NOMO-1 treated with DMSO at 0.1 percent for 48 hours (cell line): ENCODE data around the gene ATPAF2.

Experiments
- DNase-seq: peaks from one replicate; lab custom pipeline; 2025; ENCODE audit not compliant: unreplicated experiment; lab: John Stamatoyannopoulos, UW

ATPAF2 gene

GRCh38 chr17:17987901-17988300 is 51.1 kb downstream of the ATPAF2 start:
- DNase-seq: no peak

DNA sequence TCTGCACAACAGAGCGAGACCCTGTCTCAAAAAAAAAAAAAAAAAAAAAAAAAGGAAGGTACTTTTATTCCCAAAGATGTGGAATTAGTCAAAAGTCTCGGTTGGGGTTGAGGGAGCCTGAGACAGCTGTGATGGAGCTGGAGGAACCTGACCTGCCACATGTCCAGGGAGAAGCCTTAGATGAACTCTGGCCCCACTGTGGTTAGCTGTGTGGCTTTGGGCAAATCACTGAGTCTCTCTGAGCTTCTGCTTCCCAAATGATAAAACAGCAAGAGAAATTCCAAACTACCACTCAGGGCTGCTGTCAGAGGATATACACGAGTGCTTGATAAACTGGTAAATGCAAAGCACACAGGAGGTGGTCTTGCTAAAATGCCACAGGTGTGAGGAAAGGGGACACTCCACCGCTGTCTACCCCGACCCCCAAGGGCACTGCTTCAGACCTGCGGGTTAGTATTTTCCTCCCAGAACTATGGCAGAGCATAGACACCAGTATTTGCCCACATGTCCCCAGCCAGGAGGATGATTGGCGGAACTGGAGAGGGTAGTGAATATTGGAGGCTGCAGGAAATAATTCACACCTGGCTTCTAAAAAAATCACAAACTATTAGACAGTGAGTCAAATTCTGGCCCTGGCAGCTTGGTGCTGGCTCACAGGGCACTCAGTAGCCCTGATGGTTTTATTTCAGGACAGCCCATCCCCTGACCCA is 51.6 kb downstream of the ATPAF2 start:
- DNase-seq: no peak

DNA sequence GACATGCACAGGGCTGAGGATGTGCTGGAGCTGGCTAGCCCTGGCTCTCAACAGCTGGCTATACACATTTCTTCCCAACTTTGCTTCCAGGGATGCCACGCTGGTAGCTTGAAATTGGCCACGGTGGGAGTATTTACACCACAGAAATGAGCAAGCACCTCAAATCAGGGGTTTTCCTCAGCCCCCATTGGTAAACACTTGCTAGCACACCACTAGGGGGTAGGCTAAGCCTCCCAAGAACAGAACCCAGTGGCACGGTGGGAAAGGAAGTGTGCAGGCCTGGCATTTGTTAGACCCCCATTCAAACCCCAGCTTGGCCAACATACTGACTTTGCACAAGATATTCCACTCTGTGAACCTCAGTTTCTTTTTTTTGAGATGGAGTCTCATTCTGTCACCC is 53.4 kb downstream of the ATPAF2 start:
- no peak for DNase-seq

GRCh38 chr17:17985153-17985552 is 53.8 kb downstream of the ATPAF2 start:
- no peak for DNase-seq

- DNase-seq: no peak
Measured at GRCh38 chr17:17983776-17984175, 55.2 kb downstream of the ATPAF2 start.

- no peak for DNase-seq
Measured at GRCh38 chr17:17983376-17983775, 55.6 kb downstream of the ATPAF2 start.

DNA sequence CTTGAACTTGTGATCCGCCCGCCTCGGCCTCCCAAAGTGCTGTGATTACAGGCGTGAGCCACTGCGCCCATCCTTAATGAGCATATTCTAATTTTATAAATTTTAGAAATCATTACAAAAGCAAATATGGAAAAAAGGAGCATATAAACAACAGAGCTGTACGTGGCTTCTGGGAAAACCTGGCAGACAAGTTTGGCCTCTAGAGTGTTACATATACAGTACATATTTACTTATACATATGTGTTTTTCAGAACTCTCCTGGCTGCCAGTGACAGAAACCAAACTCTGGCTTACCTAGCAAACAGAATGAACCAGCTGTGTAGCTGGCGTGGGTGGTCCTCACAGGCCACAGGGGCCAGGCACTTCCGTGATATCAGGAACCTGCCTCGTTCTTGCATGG is 56.2 kb downstream of the ATPAF2 start:
- DNase-seq: no peak

GRCh38 chr17:17981330-17981729 is 57.6 kb downstream of the ATPAF2 start:
- DNase-seq: no peak

DNA sequence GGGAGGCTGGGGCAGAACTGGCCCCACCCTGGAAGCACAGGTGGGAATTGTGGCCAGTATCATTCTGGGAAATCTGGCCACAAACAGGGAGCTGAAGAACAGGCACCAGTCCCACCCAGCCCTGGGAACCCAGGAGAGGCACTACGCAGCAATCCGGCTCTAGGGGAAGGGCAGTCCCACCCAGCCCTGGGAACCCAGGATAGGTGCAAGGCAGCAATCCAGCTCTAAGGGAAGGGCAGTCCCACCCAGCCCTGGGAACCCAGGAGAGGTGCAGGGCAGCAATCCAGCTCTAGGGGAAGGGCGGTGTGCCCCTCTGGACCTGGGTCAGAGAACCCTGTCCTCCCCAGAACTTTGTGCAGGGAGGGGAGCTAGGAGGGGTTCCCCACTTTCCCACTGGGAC is 59.2 kb downstream of the ATPAF2 start:
- DNase-seq: no peak

DNA sequence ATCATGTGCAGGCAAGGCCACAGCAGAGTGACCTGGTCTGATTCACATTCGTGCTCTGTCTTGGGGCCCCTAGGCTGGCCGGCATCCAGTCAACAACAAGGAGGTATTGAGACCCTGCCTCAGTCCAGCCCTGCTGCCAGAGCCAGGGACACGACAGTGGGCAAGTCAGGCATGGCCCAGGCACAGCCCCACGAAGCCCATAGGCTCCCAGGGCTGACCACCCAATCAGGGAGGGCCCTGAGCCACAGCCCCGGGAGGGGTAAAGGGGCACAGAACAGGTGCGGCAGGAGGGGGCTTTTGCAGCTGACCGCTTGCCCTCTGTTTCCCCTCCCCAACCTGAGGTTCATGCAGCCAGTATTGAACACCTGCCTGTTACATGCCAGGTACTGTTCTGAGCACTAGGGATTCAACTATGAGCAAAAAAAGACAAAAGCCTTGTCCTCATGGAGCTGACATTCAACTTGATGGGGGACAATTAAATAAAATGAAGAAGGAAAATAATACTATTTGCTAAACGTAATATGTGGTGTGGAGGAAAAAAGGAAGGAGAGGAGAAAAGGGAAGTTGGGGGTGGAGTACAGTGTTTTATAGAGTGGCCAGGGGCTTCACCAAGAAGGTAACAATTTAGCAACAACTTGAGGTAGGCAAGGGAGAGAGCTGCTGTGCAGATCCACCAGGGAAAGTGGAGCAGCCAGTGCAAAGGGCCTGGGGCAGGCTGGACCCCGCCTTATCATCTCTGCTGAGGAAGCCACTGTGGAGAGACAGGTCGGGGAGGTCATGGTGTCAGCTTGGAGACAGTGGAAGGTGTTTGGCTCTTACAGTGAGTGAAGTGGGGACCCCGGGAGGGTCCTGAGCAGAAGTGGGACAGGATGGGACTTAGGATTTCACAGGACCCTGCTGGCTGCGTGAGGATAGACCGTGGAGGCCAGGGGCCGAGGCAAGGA is 60.2 kb downstream of the ATPAF2 start:
- DNase-seq: peak; percentile 74

- no peak for DNase-seq
Measured at GRCh38 chr17:17976931-17977570, 61.9 kb downstream of the ATPAF2 start.

GRCh38 chr17:17975436-17975835 is 63.5 kb downstream of the ATPAF2 start:
- peak; percentile 74 for DNase-seq

- DNase-seq: no peak
Measured at GRCh38 chr17:17972952-17973254, 66.1 kb downstream of the ATPAF2 start.

DNA sequence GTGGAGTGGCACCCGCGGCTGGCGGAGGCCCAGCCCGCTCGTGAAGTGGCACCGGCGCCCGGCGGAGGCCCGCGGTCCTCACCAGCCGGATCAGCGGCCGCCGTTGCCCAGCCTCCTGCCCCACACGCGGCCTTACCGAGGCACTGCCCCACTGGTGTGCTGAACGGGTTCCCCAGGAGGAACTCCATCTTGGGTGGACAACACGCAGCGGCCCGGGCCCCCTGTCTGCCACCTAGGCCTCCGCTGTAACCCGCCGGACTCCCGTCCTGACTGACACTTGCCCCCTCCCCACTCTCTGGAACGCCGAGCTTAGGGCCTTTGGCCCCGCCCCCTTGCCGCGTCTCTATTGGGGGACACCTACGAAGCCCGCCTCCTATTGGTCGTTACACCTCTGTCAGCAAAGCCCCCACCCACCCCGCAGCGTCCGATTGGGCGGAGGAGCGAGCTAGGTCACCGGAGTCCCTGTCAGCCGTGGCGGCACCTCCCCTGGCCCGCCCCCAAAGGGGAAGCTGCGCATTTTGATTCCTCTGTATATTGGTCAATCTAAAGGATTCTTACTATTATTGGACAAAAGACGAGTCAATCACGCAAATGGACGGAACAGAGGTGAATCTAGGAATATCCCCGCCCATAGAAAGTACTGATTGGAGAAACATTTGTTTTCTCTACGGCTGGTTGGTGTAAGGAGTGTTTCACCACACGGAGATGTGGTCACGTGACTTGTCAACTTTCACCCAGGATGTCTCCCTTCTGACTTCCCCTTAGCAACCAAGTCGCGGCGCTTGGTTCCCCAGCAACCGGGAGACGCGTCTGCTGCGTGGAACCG is 66.6 kb downstream of the ATPAF2 start, which contains the start of the genes DRC3 and TOM1L2:
Gene DRC3 (plus strand): TSS at position 737 of the 826 bp plus-strand sequence. CDS start 4,737 bp downstream, outside the sequence.
Gene TOM1L2 (minus strand): TSS at position 275 of the 826 bp plus-strand sequence. CDS start 87 bp downstream, at position 188.
- DNase-seq: peak; percentile 100

DNA sequence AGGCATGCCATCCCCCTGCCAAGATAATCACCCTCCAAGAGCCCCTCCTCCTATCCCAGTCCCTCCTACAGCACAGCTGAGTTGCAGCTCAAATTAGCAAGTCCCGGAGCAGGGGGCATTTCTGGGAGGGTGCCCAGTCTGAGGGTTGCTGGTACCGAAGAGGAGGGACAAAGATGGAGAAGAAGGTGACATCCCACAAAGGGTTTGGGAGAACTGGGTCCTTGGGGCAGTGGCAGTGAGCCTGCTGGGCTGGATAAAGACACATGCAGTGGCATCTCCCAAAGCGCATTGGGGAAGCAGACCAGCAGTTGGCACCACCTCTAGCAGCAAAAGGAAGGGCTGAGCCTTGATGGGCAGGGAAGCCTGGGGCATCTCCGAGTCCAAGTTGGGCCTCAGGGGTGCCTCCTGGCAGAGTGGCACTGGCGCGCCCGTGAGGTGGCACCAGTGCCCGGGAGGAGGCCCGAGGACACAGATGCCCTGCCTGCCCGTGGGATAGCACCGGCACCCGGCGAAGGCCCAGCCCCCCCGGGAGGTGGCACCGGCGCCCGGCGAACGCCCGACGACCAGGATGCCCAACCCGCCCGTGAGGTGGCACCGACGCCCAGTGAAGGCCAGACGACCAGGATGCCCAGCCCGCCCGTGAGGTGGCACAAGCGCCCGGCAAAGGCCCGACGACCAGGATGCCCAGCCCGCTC is 67.4 kb downstream of the ATPAF2 start:
- no peak for DNase-seq

DNA sequence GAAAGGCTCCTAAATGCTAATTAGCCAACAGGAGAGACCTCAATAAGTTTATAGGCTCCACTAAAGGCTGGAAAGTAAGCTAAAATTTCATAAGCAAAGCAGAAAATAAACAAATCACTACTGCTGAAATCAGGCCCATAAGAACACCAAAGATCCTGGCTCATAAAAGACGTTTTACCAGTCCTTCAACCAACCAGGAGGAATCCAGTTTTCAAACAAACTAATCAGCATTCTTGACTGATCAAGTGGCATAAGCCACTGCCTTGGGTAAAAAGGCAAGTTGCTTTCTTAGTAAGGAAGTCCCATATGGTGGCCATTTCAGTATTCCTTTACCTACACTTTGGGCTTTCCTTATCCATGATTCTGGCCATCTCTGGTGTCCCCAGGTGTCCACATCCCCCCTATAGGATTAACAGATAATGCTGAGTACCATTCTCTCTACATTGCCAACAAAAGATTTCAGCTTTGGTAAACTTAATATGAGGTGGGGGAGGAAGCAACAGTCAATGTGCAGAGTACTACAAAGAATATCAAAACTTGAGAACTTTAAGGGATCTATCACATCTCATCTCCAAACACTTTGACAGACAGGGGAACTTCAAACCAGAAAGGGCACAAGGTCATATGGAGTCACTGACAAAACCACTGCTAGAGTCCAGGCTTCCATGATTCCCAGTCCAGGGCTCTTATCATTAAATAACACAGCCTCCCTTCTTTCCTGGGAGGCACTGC is 68.1 kb downstream of the ATPAF2 start:
- no peak for DNase-seq
